Ishikawa (cell line): Measurements from ENCODE around the gene ACR.

Experiments used
- EP300 ChIP-seq: IDR thresholded peaks from 2 replicates; pipeline ENCODE4 v1.6.1; 2012; ENCODE audit warnings: borderline replicate concordance
- FOXM1 ChIP-seq: IDR thresholded peaks from 2 replicates; pipeline ENCODE4 v1.6.1; 2012; ENCODE audit warnings: low read depth, borderline replicate concordance
- RAD21 ChIP-seq: IDR thresholded peaks from 2 replicates; pipeline ENCODE4 v1.6.1; 2012; ENCODE audit warnings: low read depth
- TAF1 ChIP-seq: IDR thresholded peaks from 2 replicates; pipeline ENCODE4 v1.6.1; 2012; ENCODE audit warnings: low read depth, mild to moderate bottlenecking
- TCF12 ChIP-seq: IDR thresholded peaks from 2 replicates; pipeline ENCODE4 v1.6.1; 2012; ENCODE audit warnings: low read depth
- YY1 ChIP-seq: IDR thresholded peaks from 2 replicates; pipeline ENCODE4 v1.6.1; 2012; ENCODE audit warnings: low read depth
- ZBTB7A ChIP-seq: IDR thresholded peaks from 2 replicates; pipeline ENCODE4 v1.6.1; 2012; ENCODE audit warnings: low read depth
- TF ChIP-seq, protein P1 (sequence below): IDR thresholded peaks from 2 replicates; pipeline ENCODE4 v1.6.1; 2012; ENCODE audit warnings: low read depth, mild to moderate bottlenecking
- TF ChIP-seq, protein P2 (sequence below): IDR thresholded peaks from 2 replicates; pipeline ENCODE4 v1.6.1; 2012

DNA sequence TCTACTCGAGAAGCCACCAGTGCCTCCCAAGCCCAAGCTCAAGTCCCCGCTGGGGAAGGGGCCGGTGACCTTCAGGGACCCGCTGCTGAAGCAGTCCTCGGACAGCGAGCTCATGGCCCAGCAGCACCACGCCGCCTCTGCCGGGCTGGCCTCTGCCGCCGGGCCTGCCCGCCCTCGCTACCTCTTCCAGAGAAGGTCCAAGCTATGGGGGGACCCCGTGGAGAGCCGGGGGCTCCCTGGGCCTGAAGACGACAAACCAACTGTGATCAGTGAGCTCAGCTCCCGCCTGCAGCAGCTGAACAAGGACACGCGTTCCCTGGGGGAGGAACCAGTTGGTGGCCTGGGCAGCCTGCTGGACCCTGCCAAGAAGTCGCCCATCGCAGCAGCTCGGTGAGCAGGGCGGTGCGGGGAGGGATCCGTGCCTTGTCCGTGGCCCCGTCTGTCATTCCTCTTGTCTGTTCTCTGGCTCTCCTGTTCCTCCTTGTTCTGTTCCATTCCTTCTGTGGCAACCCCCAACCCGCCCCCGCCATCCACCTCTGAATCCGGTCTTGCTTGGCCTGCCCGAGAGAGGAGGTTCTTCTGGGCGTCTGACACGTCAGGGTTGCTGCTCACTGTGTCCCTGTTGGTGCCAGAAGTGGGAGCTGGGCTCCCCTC, 15.8 kb upstream of the ACR start:
- TF ChIP-seq EP300 (no peak), RAD21 (no peak), ZBTB7A (no peak), YY1 (no peak), FOXM1 (no peak), TAF1 (no peak), TCF12 (no peak)
- TF ChIP-seq, protein P1, sequence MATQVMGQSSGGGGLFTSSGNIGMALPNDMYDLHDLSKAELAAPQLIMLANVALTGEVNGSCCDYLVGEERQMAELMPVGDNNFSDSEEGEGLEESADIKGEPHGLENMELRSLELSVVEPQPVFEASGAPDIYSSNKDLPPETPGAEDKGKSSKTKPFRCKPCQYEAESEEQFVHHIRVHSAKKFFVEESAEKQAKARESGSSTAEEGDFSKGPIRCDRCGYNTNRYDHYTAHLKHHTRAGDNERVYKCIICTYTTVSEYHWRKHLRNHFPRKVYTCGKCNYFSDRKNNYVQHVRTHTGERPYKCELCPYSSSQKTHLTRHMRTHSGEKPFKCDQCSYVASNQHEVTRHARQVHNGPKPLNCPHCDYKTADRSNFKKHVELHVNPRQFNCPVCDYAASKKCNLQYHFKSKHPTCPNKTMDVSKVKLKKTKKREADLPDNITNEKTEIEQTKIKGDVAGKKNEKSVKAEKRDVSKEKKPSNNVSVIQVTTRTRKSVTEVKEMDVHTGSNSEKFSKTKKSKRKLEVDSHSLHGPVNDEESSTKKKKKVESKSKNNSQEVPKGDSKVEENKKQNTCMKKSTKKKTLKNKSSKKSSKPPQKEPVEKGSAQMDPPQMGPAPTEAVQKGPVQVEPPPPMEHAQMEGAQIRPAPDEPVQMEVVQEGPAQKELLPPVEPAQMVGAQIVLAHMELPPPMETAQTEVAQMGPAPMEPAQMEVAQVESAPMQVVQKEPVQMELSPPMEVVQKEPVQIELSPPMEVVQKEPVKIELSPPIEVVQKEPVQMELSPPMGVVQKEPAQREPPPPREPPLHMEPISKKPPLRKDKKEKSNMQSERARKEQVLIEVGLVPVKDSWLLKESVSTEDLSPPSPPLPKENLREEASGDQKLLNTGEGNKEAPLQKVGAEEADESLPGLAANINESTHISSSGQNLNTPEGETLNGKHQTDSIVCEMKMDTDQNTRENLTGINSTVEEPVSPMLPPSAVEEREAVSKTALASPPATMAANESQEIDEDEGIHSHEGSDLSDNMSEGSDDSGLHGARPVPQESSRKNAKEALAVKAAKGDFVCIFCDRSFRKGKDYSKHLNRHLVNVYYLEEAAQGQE = no peak
- TF ChIP-seq, protein P2, sequence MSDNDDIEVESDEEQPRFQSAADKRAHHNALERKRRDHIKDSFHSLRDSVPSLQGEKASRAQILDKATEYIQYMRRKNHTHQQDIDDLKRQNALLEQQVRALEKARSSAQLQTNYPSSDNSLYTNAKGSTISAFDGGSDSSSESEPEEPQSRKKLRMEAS = no peak
